SH-SY5Y (cell line): ENCODE data around the gene RRP8.

Source experiments
- GATA2 ChIP-seq: IDR thresholded peaks from 2 replicates; pipeline ENCODE4 v1.6.1; 2011; ENCODE audit warnings: mild to moderate bottlenecking, low read depth, low read length
- GATA3 ChIP-seq: IDR thresholded peaks from 2 replicates; pipeline ENCODE4 v1.6.1; 2011; ENCODE audit warnings: low read depth, mild to moderate bottlenecking, low read length, moderate library complexity

GRCh38 chr11:6632116-6633073, 29.0 kb upstream of the RRP8 start:
- TF ChIP-seq GATA3 (no peak), GATA2 (no peak)
